ENCODE measurements around the gene CAMTA1.

DNA sequence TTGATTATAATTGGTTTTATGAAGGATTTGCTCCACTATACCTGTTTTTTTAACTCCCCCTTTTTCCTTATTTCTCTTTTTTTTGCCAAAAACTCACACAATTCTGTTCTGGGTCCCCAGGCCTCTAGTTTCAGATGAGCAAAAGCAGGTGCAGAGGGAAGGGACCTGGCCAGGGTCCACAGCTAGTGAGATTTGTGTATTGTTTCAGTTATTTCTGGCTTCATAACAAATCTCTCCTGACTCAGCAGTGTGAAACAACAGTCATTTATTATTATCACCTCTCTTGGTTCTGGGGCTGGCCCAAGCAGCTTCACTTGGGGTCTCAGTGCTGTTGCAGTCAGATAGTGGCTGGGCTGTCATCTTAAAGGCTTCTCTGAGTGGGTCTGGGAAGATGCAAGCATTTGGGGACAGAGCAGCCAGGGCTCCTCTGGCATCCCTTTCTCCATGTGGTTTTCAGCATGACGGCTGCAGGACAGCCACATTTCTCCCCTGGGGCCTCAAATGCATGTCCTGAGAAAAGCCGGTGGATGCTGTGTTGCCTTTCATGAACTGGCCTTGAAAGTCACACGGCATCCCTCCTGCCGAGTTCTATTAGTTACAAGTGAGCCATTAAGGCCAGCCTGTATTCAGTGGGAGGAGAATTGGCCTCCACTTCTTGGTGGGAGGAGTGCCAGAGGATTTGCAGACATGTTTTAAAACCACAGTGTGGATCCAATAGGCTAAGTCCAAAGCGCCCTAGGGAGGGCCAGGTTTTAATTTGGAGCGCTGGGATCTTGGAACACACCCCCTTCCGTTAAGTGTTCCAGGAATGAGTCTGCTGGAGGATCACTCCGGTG lies 137.1 kb downstream of the CAMTA1 start:
- TF ChIP-seq, protein P1, sequence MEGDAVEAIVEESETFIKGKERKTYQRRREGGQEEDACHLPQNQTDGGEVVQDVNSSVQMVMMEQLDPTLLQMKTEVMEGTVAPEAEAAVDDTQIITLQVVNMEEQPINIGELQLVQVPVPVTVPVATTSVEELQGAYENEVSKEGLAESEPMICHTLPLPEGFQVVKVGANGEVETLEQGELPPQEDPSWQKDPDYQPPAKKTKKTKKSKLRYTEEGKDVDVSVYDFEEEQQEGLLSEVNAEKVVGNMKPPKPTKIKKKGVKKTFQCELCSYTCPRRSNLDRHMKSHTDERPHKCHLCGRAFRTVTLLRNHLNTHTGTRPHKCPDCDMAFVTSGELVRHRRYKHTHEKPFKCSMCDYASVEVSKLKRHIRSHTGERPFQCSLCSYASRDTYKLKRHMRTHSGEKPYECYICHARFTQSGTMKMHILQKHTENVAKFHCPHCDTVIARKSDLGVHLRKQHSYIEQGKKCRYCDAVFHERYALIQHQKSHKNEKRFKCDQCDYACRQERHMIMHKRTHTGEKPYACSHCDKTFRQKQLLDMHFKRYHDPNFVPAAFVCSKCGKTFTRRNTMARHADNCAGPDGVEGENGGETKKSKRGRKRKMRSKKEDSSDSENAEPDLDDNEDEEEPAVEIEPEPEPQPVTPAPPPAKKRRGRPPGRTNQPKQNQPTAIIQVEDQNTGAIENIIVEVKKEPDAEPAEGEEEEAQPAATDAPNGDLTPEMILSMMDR (IDR thresholded peaks at IDR 0.05): no peak
- TF ChIP-seq POLR2AphosphoS5 (IDR thresholded peaks at IDR 0.05) (peak; percentile 90), POLR2A (IDR thresholded peaks at IDR 0.05) (no peak)

Measured in prostate gland (tissue), 2 donors.